Raji (cell line): ENCODE measurements around the gene JCHAIN.
A peak's percentile ranks its signal among the peaks of the same experiment; 100 is the strongest.

ENCODE experiments used
- POLR2A ChIP-seq: IDR thresholded peaks from 2 replicates; pipeline ENCODE4 v1.6.1; 2011; ENCODE audit warnings: low read depth, low read length, control low read depth; ENCODE audit not compliant: insufficient read depth

The JCHAIN gene

DNA sequence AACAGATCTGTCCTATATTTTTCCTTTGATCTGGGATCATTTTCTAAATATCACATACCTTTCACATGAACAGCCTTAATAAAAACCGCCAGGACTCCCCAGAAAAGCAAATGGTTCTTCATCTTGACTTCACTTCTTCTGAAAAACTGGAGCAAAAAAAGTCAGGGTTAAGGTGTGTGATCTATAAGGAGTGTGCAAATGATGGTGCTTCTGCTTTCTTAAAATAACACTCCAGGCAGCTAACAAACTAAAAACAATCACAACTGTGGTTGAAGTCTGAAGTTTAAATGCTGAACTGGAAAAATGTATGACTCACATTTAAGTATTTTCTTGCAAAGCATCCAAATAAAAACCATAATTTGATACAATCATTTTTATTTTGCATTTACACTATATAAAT is at the start of gene JCHAIN:
TSS of gene JCHAIN (minus strand) at position 140 of the 400 bp plus-strand sequence. CDS start at position 122, 18 bp downstream.
- peak; percentile 64 for TF ChIP-seq POLR2A

DNA sequence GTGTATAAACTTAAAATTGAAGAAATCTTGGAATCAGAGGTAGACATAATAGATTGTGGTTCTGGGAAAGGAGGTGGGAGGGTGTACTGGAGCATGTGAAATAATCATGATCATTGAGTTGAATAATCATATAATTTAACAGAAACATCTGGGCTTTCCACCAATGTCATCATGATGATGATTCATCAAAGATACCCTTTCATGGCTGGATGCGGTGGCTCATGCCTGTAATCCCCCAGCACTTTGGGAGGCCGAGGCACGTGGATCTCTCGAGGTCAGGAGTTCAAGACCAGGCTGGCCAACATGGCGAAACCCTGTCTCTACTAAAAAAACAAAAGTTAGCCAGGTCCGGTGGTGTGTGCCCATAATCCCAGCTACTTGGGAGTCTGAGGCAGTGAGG is 48.8 kb upstream of the JCHAIN start:
- no peak for TF ChIP-seq POLR2A

DNA sequence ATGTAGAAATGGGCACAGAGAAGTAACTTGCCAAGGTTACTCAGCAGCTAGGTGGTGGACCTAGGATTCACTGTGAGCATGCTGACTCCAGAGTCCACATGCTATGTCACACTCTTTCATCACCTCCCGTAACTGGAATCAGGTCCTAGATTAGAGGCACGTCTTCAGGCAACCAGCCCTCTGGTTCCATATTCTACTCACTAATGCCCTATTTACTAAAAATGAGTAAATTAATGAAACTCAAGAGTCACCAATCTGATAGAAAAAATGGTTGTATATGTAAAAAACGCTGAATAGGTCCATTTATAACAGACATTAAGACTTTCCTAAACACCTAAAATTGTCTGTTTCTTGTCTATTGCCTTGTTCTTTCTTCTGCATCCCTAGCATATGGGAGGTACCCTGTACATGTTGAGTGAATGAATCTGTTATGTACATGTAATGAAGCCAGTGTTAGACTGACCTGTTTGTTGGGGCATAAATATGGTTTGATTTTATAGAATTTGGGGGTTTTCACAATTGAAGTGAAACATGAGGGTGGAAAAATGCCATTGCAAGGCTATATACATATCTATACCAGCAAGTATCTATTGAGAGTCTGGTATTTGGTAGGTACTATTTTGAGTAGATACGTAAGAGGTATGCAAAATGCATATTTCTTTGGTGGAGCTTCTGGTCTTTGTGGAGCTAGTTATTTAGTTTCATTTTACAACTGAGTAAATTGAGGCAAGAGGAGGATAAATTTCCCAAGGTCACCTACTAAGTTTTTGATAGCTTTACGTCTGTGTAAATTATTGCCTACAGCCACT is 48.0 kb upstream of the JCHAIN start:
- TF ChIP-seq POLR2A: no peak

DNA sequence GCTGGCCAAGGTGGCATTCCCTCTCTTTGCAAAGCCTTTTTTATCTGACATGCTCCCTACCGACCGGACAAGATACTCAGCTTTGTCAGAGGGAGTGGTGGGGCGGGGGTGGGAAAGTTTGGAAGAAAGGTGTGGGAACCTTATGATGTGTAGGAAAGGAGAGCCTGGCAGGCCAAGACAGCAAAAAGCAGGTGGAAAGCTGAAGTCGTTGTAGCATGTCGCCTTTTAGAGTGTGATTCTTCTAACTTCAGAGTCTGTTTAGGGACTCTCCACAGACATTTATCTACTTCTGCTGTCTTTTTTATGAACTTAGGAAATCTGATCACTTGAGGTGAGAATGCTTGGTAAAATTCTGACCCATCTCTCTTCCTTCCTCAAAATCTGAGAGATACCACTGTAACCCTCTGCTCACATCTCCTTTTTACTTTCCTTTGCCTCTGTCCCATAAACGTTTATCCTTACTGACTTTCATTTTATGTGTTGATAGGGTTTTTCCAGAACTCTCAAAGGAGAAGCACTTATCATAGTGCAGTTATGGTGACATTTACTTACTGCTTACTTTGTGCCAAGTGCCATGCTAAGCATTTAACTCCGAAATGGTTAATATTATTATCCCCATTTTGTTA is 47.3 kb upstream of the JCHAIN start:
- no peak for TF ChIP-seq POLR2A

DNA sequence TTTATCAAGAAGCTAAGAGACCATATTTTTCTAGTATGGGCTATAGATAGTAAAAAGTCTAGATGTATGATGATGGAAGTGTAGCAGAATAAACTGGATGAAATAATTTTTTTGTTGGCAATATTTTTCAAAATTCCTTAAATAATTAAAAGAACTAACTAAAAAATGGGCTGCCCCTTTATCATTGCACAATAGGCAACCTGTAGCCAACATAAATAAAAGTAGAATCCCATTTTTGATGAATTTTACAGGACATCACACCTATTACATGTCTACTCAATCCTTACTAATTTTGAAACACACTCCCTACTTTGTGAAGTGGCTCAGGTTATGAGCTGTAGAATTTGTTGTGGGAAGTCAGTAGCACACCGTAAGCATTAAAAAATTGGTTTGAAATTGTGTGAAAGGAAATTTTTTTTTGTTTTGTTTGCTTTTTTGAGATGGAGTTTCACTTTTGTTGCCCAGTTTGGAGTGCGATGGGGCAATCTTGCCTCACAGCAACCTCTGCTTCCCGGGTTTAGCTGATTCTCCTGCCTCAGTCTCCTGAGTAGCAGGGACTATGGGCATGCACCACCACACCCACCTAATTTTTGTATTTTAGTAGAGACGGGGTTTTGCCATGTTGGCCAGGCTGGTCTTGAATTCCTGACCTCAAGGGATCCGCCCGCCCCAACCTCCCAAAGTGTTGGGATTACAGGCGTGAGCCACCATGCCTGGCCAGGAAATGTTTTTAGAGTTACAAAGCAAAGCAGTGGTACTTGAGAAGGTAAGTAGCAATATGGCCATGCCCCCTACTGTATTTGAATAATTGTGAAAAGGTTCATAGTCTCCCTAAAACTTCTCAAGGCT is 46.5 kb upstream of the JCHAIN start:
- TF ChIP-seq POLR2A: no peak

DNA sequence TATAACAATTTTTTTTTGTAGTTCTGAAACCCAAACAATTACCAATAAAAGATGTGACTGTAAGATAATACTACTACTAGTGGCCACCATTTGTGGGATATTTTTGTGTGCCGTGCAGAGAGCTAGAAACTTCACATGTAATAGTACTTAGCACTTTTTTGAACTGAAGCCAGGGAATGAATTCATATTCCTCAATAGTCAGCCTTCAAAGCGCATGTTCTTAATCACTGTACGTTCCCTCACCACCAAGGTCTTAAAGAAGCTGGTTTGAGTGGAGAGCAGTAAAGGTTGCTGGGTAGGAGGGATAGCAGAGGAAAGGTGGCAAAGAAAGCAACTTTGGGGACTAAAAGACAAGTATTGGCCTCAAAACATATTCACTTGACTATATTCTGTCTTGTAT is 45.8 kb upstream of the JCHAIN start:
- TF ChIP-seq POLR2A: no peak

DNA sequence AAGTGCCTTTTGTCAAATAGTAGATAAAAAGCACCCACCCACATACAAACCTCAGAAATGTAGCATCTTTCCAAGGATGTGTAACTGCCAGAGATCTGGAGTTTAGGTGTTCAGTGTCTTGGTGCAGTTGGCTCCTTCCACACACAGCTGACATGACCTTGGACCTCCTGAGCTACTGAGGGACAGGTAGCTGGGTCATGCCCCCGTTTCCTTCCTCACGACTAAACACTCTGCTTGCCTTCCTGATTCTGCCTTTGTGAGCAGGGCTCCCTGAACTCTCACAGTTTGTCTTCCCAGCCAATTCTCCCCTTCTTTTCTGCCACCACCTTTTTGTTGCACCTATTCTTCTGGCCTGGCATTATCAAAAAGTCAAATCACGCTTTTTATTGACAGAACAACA is 45.3 kb upstream of the JCHAIN start:
- no peak for TF ChIP-seq POLR2A

DNA sequence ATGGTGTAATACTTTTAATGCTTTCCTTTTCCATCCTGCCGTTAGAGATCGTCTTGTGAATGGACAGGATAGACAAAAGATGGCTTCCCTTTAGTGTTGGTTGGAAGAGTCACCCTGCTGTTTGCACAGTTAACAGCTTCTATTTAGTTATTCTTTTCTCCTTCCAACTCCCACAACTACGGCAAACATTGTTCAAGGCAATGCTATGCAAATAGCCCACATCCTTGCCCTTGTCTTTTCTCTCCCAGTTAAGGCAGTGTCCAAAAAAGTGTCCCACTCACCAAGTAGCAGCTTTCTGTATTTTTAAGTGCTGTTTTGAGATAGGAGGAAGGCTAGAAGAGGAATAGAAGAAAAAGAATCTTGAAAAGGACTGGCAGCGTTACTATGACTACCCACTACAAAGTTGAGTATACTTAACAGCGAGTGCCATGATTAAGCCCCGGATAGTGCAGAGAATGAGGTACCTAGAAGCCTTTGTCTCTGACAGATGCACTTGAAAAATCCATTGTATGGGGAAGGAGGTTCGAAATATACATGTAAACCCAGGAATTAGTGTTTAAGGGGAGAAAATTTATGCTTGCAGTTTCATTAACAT is 43.4 kb upstream of the JCHAIN start:
- no peak for TF ChIP-seq POLR2A

DNA sequence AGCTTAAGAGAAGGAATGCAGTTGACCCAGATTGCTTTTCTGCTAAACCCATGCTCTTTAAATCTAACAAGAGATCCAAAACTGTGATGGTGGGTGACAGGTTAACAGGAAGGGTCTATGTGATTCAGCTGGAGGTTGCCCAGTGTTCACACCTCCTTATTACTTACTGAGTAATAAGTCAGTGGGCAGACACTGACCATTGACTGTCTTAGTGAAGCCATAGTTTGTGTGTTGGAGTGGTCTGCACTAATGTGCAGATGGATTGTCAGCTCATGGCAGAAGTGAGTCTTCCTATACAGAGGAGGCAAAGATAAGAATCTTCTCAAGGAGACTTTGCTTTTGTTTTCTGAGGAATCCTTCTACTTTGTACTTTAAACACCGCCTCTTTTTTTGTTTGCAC is 40.2 kb upstream of the JCHAIN start:
- TF ChIP-seq POLR2A: no peak

DNA sequence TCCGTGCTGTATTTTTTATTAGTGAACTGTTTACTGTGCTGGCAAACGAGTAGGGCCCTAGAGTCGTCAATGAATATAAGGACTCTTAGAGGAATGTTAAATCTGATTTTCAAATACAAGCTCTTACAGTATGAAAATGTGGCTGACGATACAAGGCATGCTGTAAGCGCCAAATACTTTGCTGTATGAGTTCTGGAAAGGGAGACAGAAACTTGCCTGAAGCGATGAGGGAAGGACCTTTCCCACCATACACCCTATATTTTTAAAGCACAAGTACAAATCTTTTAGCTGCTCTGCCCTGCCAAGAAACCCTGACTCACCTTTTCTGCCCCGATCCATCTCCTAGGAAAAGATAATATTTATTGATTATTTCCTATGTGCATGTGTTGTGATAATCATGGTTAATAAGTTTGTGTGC is 39.7 kb upstream of the JCHAIN start:
- no peak for TF ChIP-seq POLR2A

DNA sequence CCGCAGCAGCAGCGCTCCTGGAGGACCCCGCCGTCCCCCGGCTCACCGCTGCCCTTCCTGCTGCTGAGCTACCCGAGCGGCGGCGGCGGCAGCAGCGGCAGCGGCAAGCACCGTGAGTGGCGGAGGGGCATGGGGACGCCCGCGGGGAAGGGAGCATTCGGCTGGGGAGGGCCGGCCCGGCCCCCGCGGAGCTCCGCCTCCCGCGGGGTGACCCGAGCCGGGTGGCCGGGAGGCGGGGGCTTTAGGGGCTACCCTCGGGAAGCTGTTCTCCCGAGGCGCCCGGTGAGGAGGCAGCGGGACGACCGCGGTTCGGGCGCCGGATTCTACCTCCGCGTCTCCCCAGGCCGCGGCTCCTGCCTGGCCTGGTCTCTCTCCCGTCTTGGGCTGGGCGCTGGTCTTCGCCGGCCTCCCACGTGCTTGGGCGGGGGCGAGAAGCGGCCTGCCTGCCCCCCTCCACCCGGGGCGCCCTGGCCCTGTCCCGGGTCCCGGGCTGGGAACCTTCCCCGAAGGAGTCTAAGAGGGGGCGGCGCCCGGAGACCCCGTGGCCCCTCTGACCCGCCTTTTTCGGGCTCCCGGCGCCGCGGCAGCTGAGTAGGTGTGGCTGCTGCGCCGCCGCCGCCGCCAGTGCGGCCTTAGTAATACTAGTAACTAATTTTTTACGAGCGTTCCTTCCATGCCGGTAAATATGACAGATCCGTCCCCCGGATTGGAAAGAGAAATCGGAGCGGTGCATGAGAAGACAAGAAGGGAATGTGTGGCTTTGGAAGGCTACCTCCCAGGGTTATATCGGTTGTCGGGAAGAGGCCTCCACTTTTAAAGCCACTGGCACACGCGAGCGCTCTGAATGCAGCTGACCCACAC is 39.1 kb upstream of the JCHAIN start:
- 0 out of 2 replicates have a peak, but pooled peaks have one; percentile 45 for TF ChIP-seq POLR2A

DNA sequence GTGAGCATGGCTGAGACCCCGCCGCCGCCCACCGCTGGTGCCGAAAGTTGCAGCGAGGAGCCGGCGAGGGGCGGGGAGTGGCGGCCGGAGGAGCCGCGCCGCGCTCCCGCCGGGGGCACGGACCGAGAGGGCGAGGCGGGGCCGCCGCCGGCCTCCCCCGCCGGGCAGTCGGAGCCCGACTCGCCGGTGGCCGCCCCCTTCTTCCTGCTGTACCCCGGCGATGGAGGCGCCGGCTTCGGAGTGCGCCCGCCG is 38.5 kb upstream of the JCHAIN start:
- TF ChIP-seq POLR2A: no peak

DNA sequence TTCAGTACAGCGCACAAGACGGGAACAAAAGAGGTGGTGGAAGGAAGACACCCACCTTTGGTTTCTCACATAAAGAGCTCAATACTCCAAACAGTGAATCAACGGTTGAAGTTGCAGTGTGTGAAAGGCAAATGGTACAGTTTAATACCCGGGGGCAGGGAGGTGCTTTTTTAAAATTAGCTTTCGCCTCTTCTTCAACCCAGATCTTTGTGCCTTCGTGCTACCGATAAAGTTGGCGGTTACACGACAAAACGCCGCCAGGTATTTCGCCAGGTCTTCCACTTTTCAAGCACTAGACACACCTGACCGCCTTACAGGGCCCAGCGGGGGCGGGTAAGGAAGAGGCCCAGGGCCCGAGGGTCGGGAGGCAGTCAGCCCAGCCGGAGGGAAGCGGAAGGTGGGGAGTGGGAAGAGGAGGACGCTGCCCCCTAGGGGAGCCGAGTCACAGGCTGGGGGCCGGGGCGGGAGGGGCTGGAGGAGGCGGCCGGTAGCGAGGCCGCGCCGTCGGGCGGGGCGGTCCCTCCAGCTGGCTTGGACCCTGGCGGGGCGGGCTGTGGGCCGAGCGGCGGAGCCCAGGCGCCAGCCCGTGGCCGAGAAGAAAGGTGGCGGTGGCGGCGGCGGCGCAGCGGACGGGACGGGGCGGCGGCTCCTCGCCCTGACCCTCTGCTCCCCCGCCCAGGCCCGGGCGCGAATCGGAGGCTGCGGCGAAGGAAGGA is 38.1 kb upstream of the JCHAIN start:
- TF ChIP-seq POLR2A: peak; percentile 57

DNA sequence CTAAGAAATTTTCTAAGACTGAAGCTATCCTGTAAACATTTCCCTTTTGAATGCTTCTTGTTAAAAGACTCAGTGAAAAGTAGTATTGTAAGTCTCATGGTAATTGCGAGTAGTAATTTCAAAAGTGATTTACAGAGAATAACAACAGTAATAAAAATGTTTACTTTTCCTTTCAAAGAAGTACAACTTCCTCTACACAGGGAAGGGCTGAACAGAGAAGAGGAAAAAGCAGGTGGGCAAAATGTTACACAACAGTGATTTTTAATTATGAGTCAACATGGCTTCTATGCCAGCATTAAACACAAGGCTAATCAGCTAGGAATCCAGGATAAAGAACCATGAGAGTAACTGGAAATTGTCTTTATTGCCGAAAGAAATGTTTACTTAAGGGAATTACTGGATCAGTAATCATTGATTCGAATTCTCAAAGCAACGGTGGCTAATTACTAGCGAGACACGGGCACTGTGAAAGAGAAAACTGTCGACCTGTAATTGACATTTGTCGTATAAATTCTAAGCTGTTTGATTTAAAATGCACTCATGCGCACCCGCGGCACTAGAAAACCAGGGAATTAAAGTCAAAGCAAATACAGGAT is 37.4 kb upstream of the JCHAIN start:
- no peak for TF ChIP-seq POLR2A
